SK-N-SH (cell line): ENCODE measurements around the gene TRPV6. TPM values are rescaled to one million over a fixed set of nuclear protein-coding genes. Genes with fewer than 3 reads are reported as not detected.

Source experiments
- CTCF ChIA-PET: fragments of 300-600, 350-600 bp; formaldehyde crosslinking; extraction: SDS; loops from one replicate; lab custom pipeline; 2021; lab: Yijun Ruan, JAX
- POLR2A ChIA-PET: fragments of 350-600 bp; sonication (Branson Sonifier 250); formaldehyde crosslinking; extraction: SDS; loops from one replicate; lab custom pipeline; 2020; ENCODE audit warnings: antibody characterized with exemption, inconsistent platforms; lab: Yijun Ruan, JAX
- DNase-seq: peaks from one replicate; pipeline ENCODE4 v3.0.0; 2012
- H2AFZ ChIP-seq: fragments of 200-600 bp; sonication (generic); 2 replicates; pipeline ENCODE4 v1.8.1; 2016; ENCODE audit warnings: antibody characterized with exemption, mild to moderate bottlenecking, low read depth
- H3F3A ChIP-seq: fragments of 200-600 bp; sonication (generic); replicated peaks from 2 replicates; pipeline ENCODE3; 2016; ENCODE audit warnings: antibody characterized with exemption, mild to moderate bottlenecking; ENCODE audit not compliant: insufficient read depth
- H3K27ac ChIP-seq, 2 experiments: fragments of 200-500 bp in 1 of 2; fragments of 200-600 bp in 1 of 2; sonication (Bioruptor generic) in 1 of 2; sonication (generic), shearing (Covaris generic) in 1 of 2; 2 replicates each; pipeline versions ENCODE4 v1.5.1 to v1.6.1; 2014 to 2016; ENCODE audit warnings: low read depth in 2 of 2, inconsistent platforms in 1 of 2, low read length in 1 of 2, mild to moderate bottlenecking in 1 of 2, mixed read lengths in 1 of 2
- H3K27me3 ChIP-seq: fragments of 200-600 bp; sonication (generic), shearing (Covaris generic); 2 replicates; pipeline ENCODE4 v1.6.1; 2016; ENCODE audit warnings: mixed run types; ENCODE audit not compliant: insufficient read depth
- H3K36me3 ChIP-seq, 2 experiments: fragments of 200-500 bp in 1 of 2; fragments of 200-600 bp in 1 of 2; sonication (Bioruptor generic) in 1 of 2; sonication (generic) in 1 of 2; replicated peaks in 1 of 2; 2 replicates each; pipeline versions ENCODE3 to v1.5.1; 2014 to 2016; ENCODE audit warnings: low read length in 1 of 2, mild to moderate bottlenecking in 1 of 2; ENCODE audit not compliant: insufficient read depth in 2 of 2, control insufficient read depth in 1 of 2
- H3K4me1 ChIP-seq, 2 experiments: fragments of 200-500 bp in 1 of 2; fragments of 200-600 bp in 1 of 2; sonication (Bioruptor generic) in 1 of 2; sonication (generic), shearing (Covaris generic) in 1 of 2; 2 replicates each; pipeline versions ENCODE4 v1.5.1 to v1.6.1; 2014 to 2016; ENCODE audit warnings: low read depth in 1 of 2, low read length in 1 of 2, mixed run types in 1 of 2; ENCODE audit not compliant: insufficient read depth in 2 of 2, control insufficient read depth in 1 of 2
- H3K4me2 ChIP-seq: fragments of 200-600 bp; sonication (generic), shearing (Covaris generic); 2 replicates; pipeline ENCODE4 v1.6.1; 2017; ENCODE audit warnings: mixed run types
- H3K4me3 ChIP-seq, 2 experiments: fragments of 200-500 bp in 1 of 2; fragments of 200-600 bp in 1 of 2; sonication (Bioruptor generic) in 1 of 2; sonication (generic), shearing (Covaris generic) in 1 of 2; 2 replicates each; pipeline versions ENCODE4 v1.5.1 to v1.8.1; 2014 to 2016; ENCODE audit warnings: low read depth in 2 of 2, inconsistent platforms in 1 of 2, low read length in 1 of 2, mild to moderate bottlenecking in 1 of 2, mixed read lengths in 1 of 2, moderate library complexity in 1 of 2
- H3K79me2 ChIP-seq: fragments of 200-600 bp; sonication (generic); 2 replicates; pipeline ENCODE4 v1.8.1; 2017; ENCODE audit warnings: mild to moderate bottlenecking; ENCODE audit not compliant: insufficient read depth
- H3K9ac ChIP-seq: fragments of 200-600 bp; sonication (generic); 2 replicates; pipeline ENCODE4 v1.6.1; 2017; ENCODE audit warnings: mixed run types
- H3K9me2 ChIP-seq: fragments of 200-600 bp; sonication (generic); 2 replicates; pipeline ENCODE4 v1.6.1; 2017; ENCODE audit warnings: mixed run types
- H3K9me3 ChIP-seq: fragments of 200-600 bp; sonication (generic); 2 replicates; pipeline ENCODE4 v1.6.1; 2017; ENCODE audit warnings: mixed run types, mild to moderate bottlenecking, moderate library complexity
- H4K20me1 ChIP-seq: fragments of 200-600 bp; sonication (generic); 2 replicates; pipeline ENCODE4 v1.6.1; 2017; ENCODE audit warnings: mild to moderate bottlenecking, mixed run types; ENCODE audit not compliant: insufficient read depth
- EP300 ChIP-seq, 2 experiments: IDR thresholded peaks; 2 replicates each; pipeline versions ENCODE4 v1.4.0 to v1.6.1; 2012; ENCODE audit warnings: borderline replicate concordance in 1 of 2, low read depth in 1 of 2, low read length in 1 of 2
- FOXM1 ChIP-seq: IDR thresholded peaks from 2 replicates; pipeline ENCODE4 v1.4.0; 2012; ENCODE audit warnings: low read depth, mild to moderate bottlenecking
- GABPA ChIP-seq: IDR thresholded peaks from 2 replicates; pipeline ENCODE4 v1.4.0; 2012; ENCODE audit warnings: low read depth, mild to moderate bottlenecking
- RCOR1 ChIP-seq: fragments of 150-350 bp; IDR thresholded peaks from 2 replicates; pipeline ENCODE4 v1.6.1; 2017; ENCODE audit warnings: antibody characterized with exemption, low read length
- REST ChIP-seq: IDR thresholded peaks from 2 replicates; pipeline ENCODE4 v1.6.1; 2012; ENCODE audit warnings: mild to moderate bottlenecking, low read depth, low read length, moderate library complexity
- SIN3A ChIP-seq: IDR thresholded peaks from 2 replicates; pipeline ENCODE4 v1.6.1; 2012; ENCODE audit warnings: low read depth, mild to moderate bottlenecking, low read length, moderate library complexity, borderline replicate concordance
- SMC3 ChIP-seq: IDR thresholded peaks from 2 replicates; pipeline ENCODE4 v1.6.1; 2012; ENCODE audit warnings: low read depth, low read length, improper control_type of control experiment
- TCF12 ChIP-seq: IDR thresholded peaks from 2 replicates; pipeline ENCODE4 v1.4.0; 2012
- WGBS: methylation state at CpG from one replicate; pipeline ENCODE4 v1.1.6; 2017; ENCODE audit warnings: low lambda C conversion rate; 5-methylcytosine and 5-hydroxymethylcytosine counted together
- polyA plus RNA-seq, 3 experiments: library from polyadenylated mRNA; depleted of rRNA; stranded (reverse); fragments of >200 nt; gene quantifications; 2 replicates each; pipeline ENCODE4 v1.2.3, GENCODE V29; 2012
- TF ChIP-seq, protein P1 (sequence below): IDR thresholded peaks from 2 replicates; pipeline ENCODE4 v1.4.0; 2012; ENCODE audit warnings: low read depth, borderline replicate concordance

The TRPV6 gene
- polyA plus RNA-seq, 1 of the 3 experiments (the other 2 are of a cell fraction): not detected

DNA sequence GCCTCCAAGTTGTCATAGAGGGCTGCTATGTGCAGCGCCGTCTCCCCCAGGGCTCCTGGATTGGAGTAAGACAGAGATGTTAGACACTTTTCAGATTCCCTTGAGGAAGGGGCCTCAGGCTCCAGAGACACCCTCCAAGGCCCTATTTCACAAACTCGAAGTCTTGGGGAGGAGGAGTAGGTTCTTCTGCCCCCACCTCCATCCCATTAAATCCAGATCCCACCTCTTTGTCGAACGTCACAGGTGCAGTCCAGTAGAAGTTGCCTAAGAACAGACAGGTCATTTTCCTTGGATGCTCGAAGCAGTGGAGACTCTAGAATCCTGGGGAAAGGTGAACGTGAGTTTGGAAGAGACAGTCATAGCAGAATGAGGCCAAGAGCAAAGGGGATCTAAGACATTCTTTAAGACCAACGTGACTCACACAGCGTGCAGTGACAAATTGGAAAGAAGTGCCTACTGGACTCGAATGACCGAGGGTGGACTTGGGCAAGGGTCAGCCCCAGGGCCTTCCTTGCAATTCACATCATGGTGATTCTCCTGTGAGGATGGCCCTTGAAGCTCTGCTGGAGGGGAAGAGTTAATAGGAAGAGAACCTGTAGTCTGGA is 44.7 kb upstream of the TRPV6 start (continued):
- TF ChIP-seq, protein P1, sequence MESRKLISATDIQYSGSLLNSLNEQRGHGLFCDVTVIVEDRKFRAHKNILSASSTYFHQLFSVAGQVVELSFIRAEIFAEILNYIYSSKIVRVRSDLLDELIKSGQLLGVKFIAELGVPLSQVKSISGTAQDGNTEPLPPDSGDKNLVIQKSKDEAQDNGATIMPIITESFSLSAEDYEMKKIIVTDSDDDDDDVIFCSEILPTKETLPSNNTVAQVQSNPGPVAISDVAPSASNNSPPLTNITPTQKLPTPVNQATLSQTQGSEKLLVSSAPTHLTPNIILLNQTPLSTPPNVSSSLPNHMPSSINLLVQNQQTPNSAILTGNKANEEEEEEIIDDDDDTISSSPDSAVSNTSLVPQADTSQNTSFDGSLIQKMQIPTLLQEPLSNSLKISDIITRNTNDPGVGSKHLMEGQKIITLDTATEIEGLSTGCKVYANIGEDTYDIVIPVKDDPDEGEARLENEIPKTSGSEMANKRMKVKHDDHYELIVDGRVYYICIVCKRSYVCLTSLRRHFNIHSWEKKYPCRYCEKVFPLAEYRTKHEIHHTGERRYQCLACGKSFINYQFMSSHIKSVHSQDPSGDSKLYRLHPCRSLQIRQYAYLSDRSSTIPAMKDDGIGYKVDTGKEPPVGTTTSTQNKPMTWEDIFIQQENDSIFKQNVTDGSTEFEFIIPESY: no peak
- TF ChIP-seq SIN3A: no peak

DNA sequence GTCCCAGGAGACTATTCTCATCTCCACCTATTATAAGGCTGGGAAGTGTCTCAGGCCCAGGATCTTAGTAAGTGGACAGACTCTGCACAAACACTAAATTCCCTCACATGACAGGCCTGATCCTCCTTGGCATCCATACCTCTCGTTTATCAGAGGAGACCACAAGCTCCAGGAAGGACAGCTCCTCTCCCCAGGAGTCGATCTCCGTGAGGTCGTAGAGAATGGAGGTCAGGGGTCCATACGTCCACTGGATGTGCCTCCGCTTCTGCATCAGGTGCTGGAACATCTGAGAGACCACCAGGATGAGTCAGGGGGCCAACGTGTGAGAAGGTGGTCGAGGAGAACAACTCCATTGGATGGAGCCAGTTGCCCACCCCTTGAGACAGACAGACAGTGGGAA is 42.4 kb upstream of the TRPV6 start:
- ChIA-PET POLR2A (no interaction called here), CTCF (interaction anchor here (0.8 to 1.2 kb wide), 2 partner anchors 8 to 18 kb away, joined by 3 read pairs; no protein-coding TSS in a partner anchor)
- Histone ChIP-seq H3K4me1 (no peaks in the 10 kb centered on the region), H4K20me1 (no peaks in the 10 kb centered on the region), H3K4me2 (no peak overlapping the region), H2AFZ (no peak overlapping the region), H3K4me3 (no peak overlapping the region), H3K9ac (no peak overlapping the region), H3K79me2 (no peaks in the 10 kb centered on the region), H3F3A (no peaks in the 10 kb centered on the region), H3K36me3 (no peaks in the 10 kb centered on the region), H3K9me3 (no peaks in the 10 kb centered on the region), H3K9me2 (no peaks in the 10 kb centered on the region), H3K27me3 (peaks cover 20% of the 10 kb centered on the region; the same call in 1 of the 2 replicates), H3K27ac (no peak overlapping the region)
- 3% methylated on average over 8 of the region's 8 CpGs for WGBS
- DNase-seq: no peak
- no peak for TF ChIP-seq REST
- no peak for TF ChIP-seq RCOR1
- no peak for TF ChIP-seq TCF12
- TF ChIP-seq EP300 (IDR thresholded peaks at IDR 0.05; ENCODE audit: borderline replicate concordance in 1 of 2, low read depth in 1 of 2, low read length in 1 of 2): no peak
- TF ChIP-seq GABPA: no peak
- TF ChIP-seq FOXM1: no peak
- no peak for TF ChIP-seq SMC3
